WTC11 (cell line): ENCODE measurements around the gene MAPK8IP1.

Experiments used
- CBFB ChIP-seq: sonication (generic); formaldehyde crosslinking; IDR thresholded peaks from 2 replicates; pipeline ENCODE4 v1.8.1; 2022; ENCODE audit warnings: mild to moderate bottlenecking, low read depth, missing genetic modification reagents
- FOXP4 ChIP-seq: sonication (generic); formaldehyde crosslinking; IDR thresholded peaks from 2 replicates; pipeline ENCODE4 v1.8.0; 2022; ENCODE audit warnings: mild to moderate bottlenecking, missing genetic modification reagents

DNA sequence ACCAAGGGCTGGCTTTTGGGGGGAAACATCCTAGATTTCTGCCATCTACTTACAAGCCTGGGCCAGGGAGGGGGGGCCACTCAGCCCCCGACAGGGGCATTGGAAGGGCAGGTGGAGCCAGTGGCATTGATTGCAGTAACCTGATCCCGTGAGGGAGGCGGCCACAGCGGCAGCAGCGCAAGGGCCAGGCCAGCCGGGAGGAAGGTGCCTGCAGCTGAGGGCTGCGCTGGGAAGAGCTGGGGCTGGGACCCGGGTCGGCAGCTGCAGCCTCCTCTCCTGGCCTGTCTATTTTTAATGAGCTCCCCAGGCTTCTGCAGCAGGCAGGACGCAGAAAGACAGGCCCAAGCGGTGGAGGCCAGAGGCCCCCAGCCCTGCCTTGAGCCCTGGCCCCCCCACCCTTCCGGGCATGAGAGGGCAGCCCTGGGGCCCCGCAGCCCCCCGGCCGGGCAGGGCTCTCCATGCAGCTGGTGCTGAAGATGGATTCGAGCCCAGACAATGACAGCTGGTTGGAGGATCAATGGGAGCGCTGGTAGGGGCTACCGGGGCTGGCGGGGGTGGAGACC is 11.1 kb downstream of the MAPK8IP1 start:
- TF ChIP-seq FOXP4 (no peak), CBFB (CRISPR knock-in tag) (no peak)
